Esophagus squamous epithelium (tissue), 4 donors: Measurements from ENCODE around the gene WDR6.

Experiments
- CTCF ChIP-seq, 6 experiments: fragments of 450-650 bp in 4 of 6; fragments of 200-600 bp in 2 of 6; sonication (generic) in 2 of 6; IDR thresholded peaks; one replicate each; pipeline ENCODE4 v1.5.1; 2016 to 2019; ENCODE audit warnings: antibody characterized with exemption in 6 of 6, mild to moderate bottlenecking in 4 of 6, moderate library complexity in 4 of 6
- POLR2A ChIP-seq, 4 donors: fragments of 450-650 bp; IDR thresholded peaks; one replicate each; pipeline ENCODE4 v1.6.1; 2017; ENCODE audit warnings: antibody characterized with exemption in 4 of 4, mild to moderate bottlenecking in 4 of 4, moderate library complexity in 3 of 4

GRCh38 chr3:49028673-49029562 is 21.7 kb downstream of the WDR6 start, which contains the start of gene IMPDH2:
- TF ChIP-seq CTCF (IDR thresholded peaks at IDR 0.05), result peak in 2 of 6 experiments; percentile 23 to 53
- peak in 3 of 4 donors; percentile 78 to 97 (median 96) for TF ChIP-seq POLR2A (IDR thresholded peaks at IDR 0.05)
